WERI-Rb-1 (cell line): ENCODE measurements around the gene CASP4.

Source experiments
- DNase-seq: peaks from one replicate; pipeline ENCODE4 v3.0.0-alpha.2; 2020
- H3K27ac ChIP-seq: fragments of 250-450 bp; sonication (Bioruptor Pico); 2 replicates; pipeline ENCODE4 v1.5.1; 2020; ENCODE audit warnings: mild to moderate bottlenecking, moderate library complexity
- H3K27me3 ChIP-seq: fragments of 250-450 bp; sonication (Bioruptor Pico); 2 replicates; pipeline ENCODE4 v1.5.1; 2021; ENCODE audit warnings: mild to moderate bottlenecking, low read depth, moderate library complexity; ENCODE audit not compliant: insufficient read depth, severe bottlenecking
- H3K36me3 ChIP-seq: fragments of 250-450 bp; sonication (Bioruptor Pico); 2 replicates; pipeline ENCODE4 v1.5.1; 2020; ENCODE audit warnings: mild to moderate bottlenecking, moderate library complexity
- H3K4me3 ChIP-seq: 2 replicates; pipeline ENCODE4 v1.5.1; 2011; ENCODE audit warnings: low read depth, mild to moderate bottlenecking, control low read depth, low read length
- H3K9me3 ChIP-seq: fragments of 250-450 bp; sonication (Bioruptor Pico); 2 replicates; pipeline ENCODE4 v1.5.1; 2021; ENCODE audit warnings: mild to moderate bottlenecking, moderate library complexity; ENCODE audit not compliant: severe bottlenecking
- CTCF ChIP-seq: IDR thresholded peaks from 2 replicates; pipeline ENCODE4 v1.5.1; 2011; ENCODE audit warnings: low read depth, mild to moderate bottlenecking, control low read depth, inconsistent platforms, low read length

The CASP4 gene

DNA sequence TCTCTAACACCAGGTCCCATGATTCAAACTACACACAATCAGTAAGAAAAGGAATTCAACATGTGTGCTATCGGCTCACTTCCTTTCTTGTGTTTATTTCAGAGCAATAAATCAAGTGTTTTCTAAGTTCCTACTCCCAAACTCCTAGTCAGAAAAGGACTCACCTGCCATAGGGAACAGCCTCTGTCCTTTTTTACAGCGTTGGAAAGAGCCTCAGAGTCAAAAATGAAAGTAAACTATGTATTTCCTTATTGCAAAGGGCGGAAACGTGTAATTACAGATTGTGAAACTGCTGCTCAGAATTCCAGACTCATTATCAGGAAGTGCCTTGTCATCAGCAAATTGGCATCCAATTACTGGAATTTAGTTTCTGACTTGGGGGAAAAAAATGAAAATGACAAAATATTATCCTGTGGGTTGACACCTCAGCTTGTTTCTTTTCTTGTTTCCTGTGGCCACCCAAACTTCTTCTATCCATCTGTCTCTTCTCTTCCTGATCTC is at the start of gene CASP4:
CASP4 (minus strand) TSS at position 220 of the 501 bp plus-strand sequence; CDS start at position 171, 49 bp downstream.
- Histone ChIP-seq H3K36me3 (no peaks in the 10 kb centered on the region), H3K9me3 (no peaks in the 10 kb centered on the region), H3K27me3 (no peaks in the 10 kb centered on the region), H3K4me3 (peak within 1 kb of the TSS; percentile 33), H3K27ac (no peak within 1 kb of the TSS; the same call in 1 of the 2 replicates)
- DNase-seq = no peak
- TF ChIP-seq CTCF = no peak

DNA sequence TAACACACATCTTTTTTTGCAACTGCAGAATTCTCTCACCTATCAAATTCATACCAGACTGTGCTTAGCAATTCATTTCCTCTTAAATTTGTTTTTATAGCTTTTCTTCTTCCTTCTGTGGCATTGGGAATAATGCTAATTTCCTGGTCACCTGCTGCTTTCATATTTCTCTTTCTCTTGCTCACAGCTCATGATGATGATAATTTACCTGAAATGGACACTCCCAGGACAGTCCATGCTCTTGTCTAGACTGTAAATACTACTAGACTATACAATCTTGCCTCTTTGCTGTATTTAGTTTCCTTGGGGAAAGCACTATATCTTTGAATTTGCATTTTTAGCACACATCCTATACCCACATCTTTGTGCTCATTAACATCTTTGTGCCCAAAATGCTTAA is 39.1 kb upstream of the CASP4 start:
- Histone ChIP-seq H3K4me3 (no peak overlapping the region), H3K27me3 (no peaks in the 10 kb centered on the region), H3K27ac (no peak overlapping the region), H3K9me3 (no peaks in the 10 kb centered on the region), H3K36me3 (no peaks in the 10 kb centered on the region)
- TF ChIP-seq CTCF = no peak
- DNase-seq = no peak

DNA sequence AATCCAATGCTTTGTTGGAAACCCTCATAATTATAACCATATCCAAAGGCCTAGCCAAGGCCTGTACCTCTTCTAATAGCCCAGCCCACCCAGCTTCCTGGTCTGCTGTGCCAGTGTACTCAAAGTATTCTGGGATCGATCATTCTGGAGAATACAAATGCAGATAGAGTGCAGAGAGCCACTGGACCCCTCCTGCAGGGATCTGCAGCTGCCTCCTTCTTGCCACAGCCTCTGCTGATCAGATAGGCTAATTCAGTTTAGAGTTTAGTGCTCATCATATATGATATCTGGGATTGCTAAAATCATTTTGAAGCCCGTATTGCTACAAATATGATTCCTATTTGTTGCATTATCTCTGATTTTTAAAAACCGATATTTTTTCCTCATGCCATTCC is 37.1 kb upstream of the CASP4 start:
- no peak for DNase-seq
- Histone ChIP-seq H3K27me3 (no peaks in the 10 kb centered on the region), H3K36me3 (no peaks in the 10 kb centered on the region), H3K9me3 (no peaks in the 10 kb centered on the region), H3K4me3 (no peak overlapping the region), H3K27ac (no peak overlapping the region)
- TF ChIP-seq CTCF = no peak

DNA sequence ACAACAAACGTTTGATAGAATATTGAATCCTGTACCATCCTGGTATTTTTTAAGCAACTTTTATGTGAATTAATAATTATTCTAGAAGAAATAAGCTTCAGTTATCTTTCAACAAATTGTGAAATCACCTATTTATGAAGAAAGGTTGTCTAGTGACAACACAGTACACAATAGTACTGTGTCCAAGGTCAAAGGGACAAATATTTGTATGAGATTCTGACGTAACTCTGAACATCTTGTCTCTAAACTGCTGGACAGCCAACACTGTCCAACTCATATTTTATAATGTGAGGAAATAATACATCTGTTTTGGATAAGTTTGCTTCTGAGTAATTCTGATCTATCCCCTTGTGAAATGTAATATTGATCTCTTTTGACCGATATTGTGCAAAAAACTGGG is 35.6 kb upstream of the CASP4 start:
- Histone ChIP-seq H3K4me3 (no peak overlapping the region), H3K27ac (no peak overlapping the region), H3K9me3 (no peaks in the 10 kb centered on the region), H3K27me3 (no peaks in the 10 kb centered on the region), H3K36me3 (no peaks in the 10 kb centered on the region)
- no peak for TF ChIP-seq CTCF
- DNase-seq = no peak

- Histone ChIP-seq H3K27me3 (no peaks in the 10 kb centered on the region), H3K9me3 (no peaks in the 10 kb centered on the region), H3K36me3 (no peaks in the 10 kb centered on the region), H3K4me3 (no peak overlapping the region), H3K27ac (no peak overlapping the region)
- DNase-seq = no peak
- TF ChIP-seq CTCF = no peak
Measured at GRCh38 chr11:105003151-105003550, 34.8 kb upstream of the CASP4 start.

- no peak overlapping the region for H3K27ac ChIP-seq
- no peaks in the 10 kb centered on the region for H3K36me3 ChIP-seq
- H3K9me3 ChIP-seq = no peaks in the 10 kb centered on the region
- no peak overlapping the region for H3K4me3 ChIP-seq
- peak; percentile 12 for DNase-seq
- TF ChIP-seq CTCF = peak; percentile 76
- H3K27me3 ChIP-seq = no peaks in the 10 kb centered on the region
Measured at GRCh38 chr11:105000797-105001196, 32.4 kb upstream of the CASP4 start.
